Measurements from ENCODE around the gene GMCL2. TPM values are rescaled to one million over a fixed set of nuclear protein-coding genes. Genes with fewer than 3 reads are reported as not detected.

The GMCL2 gene
- total RNA-seq, 1 experiment from 2014 or later, result not detected

Other genes starting within 250 kb of the GMCL2 start
- gene PROP1, start 191.1 kb downstream of the GMCL2 start, total RNA-seq (2014; rRNA removed), result not detected in 2 replicates
- gene N4BP3, start 73.8 kb downstream of the GMCL2 start, total RNA-seq (2014; rRNA removed), result 0.36 and 0.86 TPM in 2 replicates
- 33.2 and 36.4 TPM in 2 replicates for gene RMND5B, start 56.4 kb downstream of the GMCL2 start, total RNA-seq (2014; rRNA removed)
- gene NHP2, start 33.5 kb downstream of the GMCL2 start, total RNA-seq (2014; rRNA removed), result 649 TPM in 2 replicates
- 231 and 369 TPM in 2 replicates for gene HNRNPAB, start 17.2 kb upstream of the GMCL2 start, total RNA-seq (2014; rRNA removed)
- gene PHYKPL, start 45.4 kb upstream of the GMCL2 start, total RNA-seq (2014; rRNA removed), result 21.7 and 31.2 TPM in 2 replicates